Endothelial cell of umbilical vein (primary cell): Measurements from ENCODE around the gene FAM222B.

Source experiments
- CTCF ChIP-seq, 2 donors: IDR thresholded peaks; 1 replicate in 1 of 2; 2 replicates in 1 of 2; pipeline ENCODE4 v1.5.1; 2011; ENCODE audit warnings: low read length in 2 of 2, mild to moderate bottlenecking in 2 of 2, moderate library complexity in 2 of 2, control low read depth in 1 of 2, inconsistent platforms in 1 of 2, low read depth in 1 of 2; ENCODE audit not compliant: insufficient read depth in 1 of 2; ENCODE audit errors: extremely low read depth in 1 of 2
- EZH2 ChIP-seq: IDR thresholded peaks from 2 replicates; pipeline ENCODE4 v1.6.1; 2012; ENCODE audit warnings: borderline replicate concordance, low read depth, mild to moderate bottlenecking, moderate library complexity, low read length, inconsistent platforms; ENCODE audit not compliant: severe bottlenecking
- MAX ChIP-seq: IDR thresholded peaks from 2 replicates; pipeline ENCODE4 v1.6.1; 2011; ENCODE audit not compliant: insufficient read depth, insufficient read length
- MYC ChIP-seq: IDR thresholded peaks from one replicate; pipeline ENCODE4 v1.6.1; 2011; ENCODE audit warnings: mild to moderate bottlenecking, low read depth, low read length
- POLR2A ChIP-seq: IDR thresholded peaks from 2 replicates; pipeline ENCODE4 v1.6.1; 2012; ENCODE audit warnings: low read depth, mild to moderate bottlenecking, control low read depth, low read length
- POLR2AphosphoS5 ChIP-seq: IDR thresholded peaks from 2 replicates; pipeline ENCODE4 v1.6.1; 2012; ENCODE audit warnings: low read depth, mild to moderate bottlenecking, control low read depth, low read length, moderate library complexity; ENCODE audit not compliant: insufficient read depth

- TF ChIP-seq CTCF (IDR thresholded peaks at IDR 0.05; ENCODE audit: extremely low read depth in 1 of 2, insufficient read depth in 1 of 2, low read depth in 1 of 2, low read length in 2 of 2) (no peak), POLR2AphosphoS5 (no peak), MYC (no peak), EZH2 (no peak), POLR2A (no peak), MAX (no peak)
These were observed 24.7 kb upstream of the FAM222B start for GRCh38 chr17:28867276-28867675.
